CD4-positive, alpha-beta T cell treated with Interleukin-17A for 4 hours (primary cell): Measurements from ENCODE around the gene DMAC2L.
"Not testable (repeated sequence)": the region's sequence is repeated elsewhere in the genome, so short reads cannot be mapped to it uniquely, and the experiment has no call there.

ENCODE experiments used
- DNase-seq: peaks from one replicate; pipeline ENCODE4 v3.0.0-alpha.2; 2020; ENCODE audit warnings: mixed read lengths

The DMAC2L gene, protein sequence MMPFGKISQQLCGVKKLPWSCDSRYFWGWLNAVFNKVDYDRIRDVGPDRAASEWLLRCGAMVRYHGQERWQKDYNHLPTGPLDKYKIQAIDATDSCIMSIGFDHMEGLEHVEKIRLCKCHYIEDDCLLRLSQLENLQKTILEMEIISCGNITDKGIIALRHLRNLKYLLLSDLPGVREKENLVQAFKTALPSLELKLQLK

GRCh38 chr14:50311972-50312733, at the start of gene DMAC2L, which contains the start of gene L2HGDH:
DMAC2L (plus strand) TSS chr14:50312324; CDS start chr14:50321488, 9,164 bp downstream.
L2HGDH (minus strand) TSS chr14:50312229; CDS start chr14:50312150, 79 bp downstream.
- peak; percentile 92 for DNase-seq

GRCh38 chr14:50262865-50263264, 49.3 kb upstream of the DMAC2L start:
- no peak for DNase-seq

- DNase-seq, result no peak
These were observed 48.8 kb upstream of the DMAC2L start for GRCh38 chr14:50263321-50263720.

DNA sequence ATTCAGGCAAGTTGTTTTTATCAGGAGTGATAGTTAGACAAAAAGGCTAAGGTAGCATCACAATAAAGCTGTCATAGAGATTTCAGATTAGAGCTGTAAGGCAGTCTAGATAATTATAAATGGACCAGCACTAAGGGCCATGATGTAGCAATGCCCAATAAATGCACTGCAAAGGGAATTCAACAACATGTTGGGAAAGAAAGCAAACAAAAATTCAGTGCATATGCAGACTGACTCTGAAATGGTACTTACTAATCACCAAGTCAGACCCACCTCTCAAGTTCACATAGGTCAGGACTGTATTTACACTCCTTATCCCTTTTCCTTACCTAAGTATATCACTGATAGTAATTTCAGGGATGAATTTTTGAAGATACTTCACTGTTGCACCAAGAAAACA, 47.1 kb upstream of the DMAC2L start:
- DNase-seq, result no peak

GRCh38 chr14:50270932-50271331, 41.2 kb upstream of the DMAC2L start:
- DNase-seq, result no peak

DNA sequence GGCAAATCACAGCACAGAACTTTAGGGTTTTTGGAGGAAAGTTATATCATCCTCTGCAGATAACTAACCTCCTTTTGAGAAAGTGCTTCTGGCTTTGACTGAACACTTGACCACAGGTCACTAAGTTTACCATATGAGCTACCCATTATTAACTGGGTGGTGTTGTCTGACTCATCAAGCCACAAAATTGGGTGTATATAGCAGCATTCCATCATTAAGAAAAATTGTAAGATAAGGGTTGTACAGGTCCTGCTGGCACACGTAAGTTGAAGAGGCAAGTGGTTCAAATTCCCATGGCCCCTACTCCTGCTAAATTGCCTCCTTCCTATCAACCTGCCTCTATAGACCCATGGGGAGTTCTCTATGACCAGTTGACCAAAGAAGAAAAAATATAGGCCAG, 39.6 kb upstream of the DMAC2L start:
- DNase-seq, result no peak

- no peak for DNase-seq
These were observed 26.3 kb upstream of the DMAC2L start for GRCh38 chr14:50285861-50286260.

DNA sequence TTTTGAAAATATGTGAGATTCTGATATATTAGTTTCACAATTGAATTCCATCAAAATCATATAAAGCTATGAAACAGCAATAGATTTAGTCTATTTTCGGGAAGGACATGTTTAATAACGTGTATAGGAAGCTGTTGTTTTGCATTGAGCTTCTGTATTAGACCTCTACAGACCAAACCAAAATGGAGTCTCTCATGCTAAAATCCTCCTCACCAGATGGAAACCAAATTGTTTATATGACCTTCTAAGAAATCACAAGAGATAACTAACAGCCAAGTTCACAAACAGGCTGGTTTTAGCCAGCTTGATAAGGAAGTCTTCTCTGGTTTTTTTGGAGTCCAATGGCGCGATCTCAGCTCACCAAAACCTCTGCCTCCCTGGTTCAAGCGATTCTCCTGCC, 24.0 kb upstream of the DMAC2L start:
- DNase-seq, result no peak

GRCh38 chr14:50290306-50290705, 21.8 kb upstream of the DMAC2L start:
- no peak for DNase-seq

DNA sequence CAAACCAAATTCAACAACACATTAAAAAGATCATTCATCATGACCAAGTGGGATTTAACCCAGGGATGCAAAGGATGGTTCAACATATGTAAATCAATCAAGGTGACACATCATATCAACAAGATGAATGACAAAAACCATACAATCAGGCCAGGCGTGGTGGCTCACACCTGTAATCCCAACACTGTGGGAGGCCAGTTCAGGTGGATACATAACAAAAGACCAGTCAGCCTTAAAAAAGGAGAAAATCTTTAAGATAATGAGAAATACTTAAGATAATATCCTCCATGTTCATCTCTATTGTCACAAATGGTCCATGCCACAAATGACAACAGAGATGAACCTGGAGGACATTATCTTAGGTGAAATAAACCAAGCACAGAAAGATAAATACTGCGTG, 12.5 kb upstream of the DMAC2L start:
- DNase-seq, result no peak

DNA sequence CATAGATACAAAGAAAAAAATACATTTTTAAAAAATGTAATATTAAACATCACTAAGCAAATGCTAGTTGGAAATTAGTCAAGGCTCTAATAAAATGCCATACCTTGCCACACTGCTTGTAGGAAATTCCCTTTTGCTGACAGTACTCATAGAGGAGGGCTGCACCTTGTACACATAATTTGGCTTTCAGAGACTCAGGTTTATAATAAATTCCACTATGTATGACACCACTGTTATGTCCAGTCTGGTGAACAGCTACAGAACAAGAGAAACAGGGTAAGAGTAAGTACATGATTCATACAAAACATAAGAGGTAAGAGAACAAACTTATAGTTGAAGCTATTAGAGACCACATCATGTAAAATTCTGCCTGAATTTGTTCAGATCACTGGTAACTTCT, 10.2 kb upstream of the DMAC2L start:
- DNase-seq, result no peak

DNA sequence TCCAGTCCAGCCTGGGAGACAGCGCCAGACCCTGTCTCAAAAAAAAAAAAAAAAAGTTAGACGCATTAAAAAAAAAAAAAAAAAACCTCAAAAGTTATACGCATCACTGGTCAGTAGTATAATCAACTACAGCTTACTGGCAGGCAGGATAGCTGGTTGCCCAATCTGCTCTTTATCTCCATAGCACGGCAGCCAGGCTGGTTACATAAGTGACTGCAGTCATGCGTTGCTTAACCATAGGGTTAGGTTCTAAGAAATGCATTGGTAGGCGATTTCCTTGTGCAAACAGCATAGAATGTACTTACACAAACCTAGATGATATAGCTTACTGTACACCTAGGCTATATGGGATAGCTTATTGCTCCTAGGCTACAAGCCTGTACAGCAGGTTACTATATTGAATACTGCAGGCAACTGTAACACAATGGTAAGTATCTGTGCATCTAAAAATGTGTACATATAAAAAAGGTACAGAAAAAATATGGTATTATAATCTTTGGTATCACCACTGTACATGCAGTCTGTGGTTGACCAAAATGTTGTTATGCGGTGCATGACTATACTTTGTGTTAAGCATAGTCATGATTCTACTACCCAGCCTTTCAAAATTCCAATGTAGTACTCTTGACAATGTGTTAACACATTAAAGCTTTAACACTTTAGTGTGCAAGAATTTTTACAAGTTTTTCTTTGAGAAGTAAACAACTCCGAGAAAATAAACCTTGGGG, 8.2 kb upstream of the DMAC2L start:
- DNase-seq, result no peak

DNA sequence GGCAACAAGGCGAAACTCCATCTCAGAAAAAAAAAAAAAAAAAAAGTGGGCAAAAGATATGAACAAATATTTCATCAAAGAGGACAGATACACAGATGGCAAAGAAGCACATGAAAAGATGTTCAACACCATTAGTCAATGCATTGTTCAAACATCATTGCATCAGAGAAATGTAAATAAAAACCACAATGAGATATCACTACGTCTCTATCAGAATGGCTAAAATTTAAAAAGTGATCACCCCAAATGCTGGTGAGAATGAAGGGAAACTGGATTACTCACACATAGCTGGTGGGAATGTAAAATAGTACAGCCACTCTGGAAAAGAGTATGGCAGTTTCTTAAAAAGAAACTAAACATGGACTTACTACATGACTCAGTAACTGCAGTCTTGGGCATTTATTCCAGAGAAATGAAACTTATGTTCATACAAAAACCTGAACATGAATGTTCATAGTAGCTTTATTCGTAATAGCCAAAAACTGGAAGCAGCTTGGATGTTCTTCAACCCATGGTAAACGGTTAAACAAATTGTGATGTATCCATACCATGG, 3.7 kb upstream of the DMAC2L start:
- DNase-seq, result no peak

DNA sequence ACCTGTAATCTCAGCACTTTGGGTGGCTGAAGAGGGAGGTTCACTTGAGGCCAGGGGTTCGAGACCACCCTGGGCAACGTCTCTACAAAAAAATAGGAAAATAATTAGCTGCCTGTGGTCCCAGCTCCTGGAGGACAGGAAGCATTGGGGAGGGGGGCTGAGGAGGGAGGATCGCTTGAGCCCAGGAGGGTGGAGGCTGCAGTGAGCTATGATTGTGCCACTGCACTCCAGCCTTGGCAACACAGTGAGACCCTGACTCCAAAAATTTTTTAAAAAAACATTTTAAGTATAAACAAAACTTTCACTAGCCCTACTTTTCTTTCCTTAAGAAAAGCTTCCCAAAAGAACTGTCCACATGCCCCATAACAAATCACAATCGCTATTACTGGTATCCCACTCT, 1.7 kb upstream of the DMAC2L start:
- no peak for DNase-seq

GRCh38 chr14:50311337-50311971, 670 bp upstream of the DMAC2L start:
- no peak for DNase-seq

GRCh38 chr14:50312734-50313054, 570 bp downstream of the DMAC2L start:
- no peak for DNase-seq

- DNase-seq, result not testable (repeated sequence)
These were observed 2.0 kb downstream of the DMAC2L start for GRCh38 chr14:50314098-50314497.

DNA sequence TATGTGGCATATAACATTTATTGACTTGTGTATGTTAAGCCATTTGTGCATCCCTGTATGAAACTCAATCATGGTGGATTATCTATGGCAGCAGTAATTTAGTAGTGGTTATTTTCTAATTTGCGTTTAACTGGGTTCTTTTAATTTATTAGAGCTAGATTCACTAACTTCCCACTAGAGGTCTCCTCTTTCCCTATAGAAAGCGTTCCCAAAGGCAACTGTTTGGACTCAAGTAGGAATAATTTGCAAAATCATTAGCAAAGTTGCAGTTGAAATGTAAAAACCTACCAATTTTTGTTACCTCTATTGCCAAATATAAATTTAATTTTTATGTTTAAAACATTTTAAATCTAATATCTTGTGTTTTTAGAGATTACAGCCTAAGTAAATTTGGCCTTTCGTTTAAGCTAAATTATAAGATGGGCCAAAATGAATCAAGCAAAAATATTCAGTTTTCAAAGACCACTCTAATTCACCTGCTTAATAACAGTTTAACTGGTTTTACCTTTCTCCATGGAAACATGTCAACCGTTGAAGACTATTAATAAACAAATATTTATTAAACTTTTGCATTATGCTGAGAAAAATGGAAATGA, 6.0 kb downstream of the DMAC2L start:
- DNase-seq, result no peak

GRCh38 chr14:50319293-50319692, 7.2 kb downstream of the DMAC2L start:
- DNase-seq, result no peak

GRCh38 chr14:50319721-50320120, 7.6 kb downstream of the DMAC2L start:
- DNase-seq, result no peak

DNA sequence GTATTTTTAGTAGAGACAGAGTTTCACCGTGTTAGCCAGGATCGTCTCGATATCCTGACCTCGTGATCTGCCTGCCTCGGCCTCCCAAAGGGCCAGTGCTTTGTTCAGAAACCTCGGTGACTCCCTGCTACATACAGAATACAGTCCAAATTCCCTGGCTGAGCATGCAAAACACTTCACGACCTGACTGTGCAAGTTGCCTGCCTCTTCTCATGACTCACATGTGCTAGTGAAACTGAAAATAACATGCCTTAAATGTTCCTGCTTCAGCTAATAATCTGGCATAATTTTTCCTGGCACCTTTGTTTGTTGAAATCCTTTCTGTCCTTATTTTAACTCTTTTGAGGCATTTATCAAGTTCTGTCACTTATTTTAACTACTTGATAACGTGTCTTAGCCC, 8.2 kb downstream of the DMAC2L start:
- no peak for DNase-seq

DNA sequence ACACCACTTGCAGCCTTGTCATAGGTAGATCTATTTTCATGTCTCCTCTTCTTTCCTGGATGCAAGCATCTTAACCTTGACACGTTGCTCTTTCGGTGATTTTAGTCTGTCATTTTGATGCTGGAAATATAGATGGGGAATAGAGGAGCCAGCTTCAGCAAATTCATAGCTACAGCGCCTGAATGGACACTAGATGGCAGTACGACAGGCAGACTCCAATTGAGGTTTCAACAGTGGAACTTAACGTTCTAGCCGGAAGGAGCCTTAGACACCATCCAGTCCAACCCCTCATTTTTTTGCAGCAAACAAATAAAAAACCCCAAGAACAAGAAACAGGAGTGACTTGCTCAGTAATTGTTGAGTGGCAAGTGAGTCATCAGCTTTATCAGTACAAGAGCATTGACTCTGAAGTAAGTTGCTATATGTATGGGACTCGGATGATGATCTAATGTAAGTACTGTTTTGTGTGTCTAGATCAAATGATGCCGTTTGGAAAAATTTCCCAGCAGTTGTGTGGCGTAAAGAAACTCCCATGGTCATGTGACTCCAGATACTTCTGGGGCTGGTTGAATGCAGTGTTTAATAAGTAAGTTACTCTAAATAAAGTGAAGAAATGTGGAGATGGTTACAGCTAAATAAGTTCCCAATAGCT, 9.0 kb downstream of the DMAC2L start:
- DNase-seq, result peak; percentile 74
